Spleen (tissue), 11 donors: ENCODE results near the gene RAB3D. TPM values are rescaled to one million over a fixed set of nuclear protein-coding genes. Genes with fewer than 3 reads are reported as not detected.
"Not testable (repeated sequence)": the region's sequence is repeated elsewhere in the genome, so short reads cannot be mapped to it uniquely, and the experiment has no call there.

Experiments
- DNase-seq: peaks from one replicate; pipeline ENCODE4 v3.0.0-alpha.2; 2020
- H3K27ac ChIP-seq, 8 donors: fragments of 200-600 bp; sonication (generic) in 7 of 8; 1 replicate in 4 of 8; 2 replicates in 4 of 8; pipeline versions ENCODE4 v1.5.0 to v1.8.0; 2016 to 2021; ENCODE audit warnings: inconsistent platforms in 4 of 8, mild to moderate bottlenecking in 4 of 8, moderate library complexity in 1 of 8
- H3K27me3 ChIP-seq, 7 donors: fragments of 200-600 bp; sonication (generic) in 6 of 7; replicated peaks in 1 of 7; 1 replicate in 4 of 7; 2 replicates in 3 of 7; pipeline versions ENCODE4 v1.5.0 to v1.8.0; 2016 to 2021; ENCODE audit warnings: inconsistent platforms in 3 of 7, mild to moderate bottlenecking in 1 of 7
- H3K36me3 ChIP-seq, 6 donors: fragments of 200-600 bp; sonication (generic) in 5 of 6; 1 replicate in 4 of 6; 2 replicates in 2 of 6; pipeline versions ENCODE4 v1.5.0 to v1.8.0; 2016 to 2021; ENCODE audit warnings: inconsistent platforms in 2 of 6
- H3K4me1 ChIP-seq, 6 donors: fragments of 200-600 bp; sonication (generic) in 5 of 6; 1 replicate in 3 of 6; 2 replicates in 3 of 6; pipeline versions ENCODE4 v1.5.0 to v1.8.0; 2016 to 2021; ENCODE audit warnings: inconsistent platforms in 3 of 6
- H3K4me3 ChIP-seq, 8 donors: fragments of 200-600 bp; sonication (generic) in 7 of 8; 1 replicate in 4 of 8; 2 replicates in 4 of 8; pipeline versions ENCODE4 v1.5.0 to v1.8.0; 2016 to 2021; ENCODE audit warnings: inconsistent platforms in 4 of 8, mild to moderate bottlenecking in 4 of 8, moderate library complexity in 2 of 8
- H3K9me3 ChIP-seq, 8 donors: fragments of 200-600 bp; sonication (generic) in 7 of 8; 1 replicate in 4 of 8; 2 replicates in 4 of 8; pipeline versions ENCODE4 v1.5.0 to v1.8.0; 2016 to 2021; ENCODE audit warnings: inconsistent platforms in 4 of 8
- POLR2A ChIP-seq, 3 donors: fragments of 450-650 bp; IDR thresholded peaks; one replicate each; pipeline ENCODE4 v1.5.1; 2017; ENCODE audit warnings: antibody characterized with exemption in 3 of 3, mild to moderate bottlenecking in 1 of 3
- POLR2AphosphoS5 ChIP-seq, 3 donors: sonication (generic); formaldehyde crosslinking; IDR thresholded peaks; one replicate each; pipeline ENCODE4 v1.5.1; 2017; ENCODE audit warnings: antibody characterized with exemption in 3 of 3
- WGBS, 5 donors: extraction: QIAGEN DNeasy Blood & Tissue Kit in 3 of 5; methylation state at CpG; one replicate each; pipeline versions ENCODE4 v1.1.5 to v1.1.7; 2013 to 2018; 5-methylcytosine and 5-hydroxymethylcytosine counted together
- intact Hi-C: fragments of 100-400 bp; cut with DNase I; formaldehyde crosslinking; loops from one replicate; pipeline ENCODE4 v1.15.0; 2023; ENCODE audit warnings: low total_unique reads
- polyA plus RNA-seq, 3 donors: library from polyadenylated mRNA; stranded (reverse); fragments of 200-250 nt; gene quantifications; one replicate each; pipeline ENCODE4 v1.2.1, GENCODE V29; 2013
- total RNA-seq, 7 donors: library from RNA; depleted of rRNA in 3 of 7; stranded (reverse); fragments of >200 nt in 3 of 7; fragmentation: NEBNext Ultra II Directional in 4 of 7; extraction: Animal tissue kit (Norgen Biotek cat#: 25700) in 4 of 7; gene quantifications; one replicate each; pipeline versions ENCODE4 v1.1.0 to v1.2.1, GENCODE V29; 2016 to 2021
- TF ChIP-seq, protein P1 (sequence below), 11 experiments: fragments of 200-600 bp in 7 of 11; fragments of 450-650 bp in 4 of 11; sonication (generic) in 4 of 11; IDR thresholded peaks in 8 of 11; conservative IDR thresholded peaks in 3 of 11; 1 replicate in 7 of 11; 2 replicates in 4 of 11; pipeline versions ENCODE4 v1.4.0 to v1.8.0; 2016 to 2021; ENCODE audit warnings: antibody characterized with exemption in 11 of 11, inconsistent platforms in 4 of 11, mild to moderate bottlenecking in 1 of 11
- donor health status: healthy with polysubstance abuse.
- donor health status: DM: no; HTN: no; CAD: no; lungs with moderate emphysema.
- donor health status: DM: no; HTN: no; CAD: no.
- donor health status: Bipolar disorder and iron deficiency.
- donor health status: healthy.
- donor health status: DM: no; HTN: no; CAD: no.
- donor health status: DM: yes; HTN: yes; CAD: no.

Gene RAB3D
- total and polyA plus RNA-seq, 10 donors, result 2.5 to 51.3 (median 33.5) TPM

DNA sequence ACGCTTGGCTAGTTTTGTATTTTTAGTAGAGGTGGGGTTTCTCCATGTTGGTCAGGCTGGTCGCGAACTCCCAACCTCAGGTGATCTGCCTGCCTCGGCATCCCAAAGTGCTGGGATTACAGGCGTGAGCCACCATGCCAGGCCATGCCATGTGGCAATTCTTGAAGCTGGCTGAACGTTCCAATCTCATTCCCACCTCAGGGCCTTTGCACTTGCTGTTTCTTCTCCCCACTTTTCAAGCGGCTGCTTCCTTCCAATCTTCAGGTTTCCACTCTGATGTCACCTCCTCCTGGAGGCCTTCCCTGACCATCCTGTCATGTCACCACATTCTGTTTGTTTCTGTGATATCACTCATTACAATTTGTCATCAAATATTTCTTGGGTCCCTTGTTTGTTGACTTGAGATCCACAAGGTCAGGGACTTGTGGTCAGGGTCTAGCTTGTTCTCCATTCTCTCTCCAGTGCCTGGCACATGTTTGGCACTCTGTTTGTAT is 40.4 kb upstream of the RAB3D start:
- H3K4me1 ChIP-seq, result peaks cover 39 to 98% (median 81%) of the 10 kb centered on the region in 6 donors
- intact Hi-C loops, result loop anchor here (5.0 kb wide), 1 partner anchor 57 kb away; the partner anchor contains the start of genes ODAD3 and PRKCSH
- H3K27ac ChIP-seq, result peak overlapping the region in 7 of 8 donors; percentile 88 to 97 (median 95)
- DNase-seq, result no peak
- H3K36me3 ChIP-seq, result peaks cover 0 to 16% (median 2%) of the 10 kb centered on the region in 6 donors
- peaks cover 0 to 26% (median 0%) of the 10 kb centered on the region in 7 donors for H3K27me3 ChIP-seq
- peak overlapping the region in 2 of 8 donors; percentile 56 to 81 for H3K4me3 ChIP-seq
- TF ChIP-seq, protein P1, sequence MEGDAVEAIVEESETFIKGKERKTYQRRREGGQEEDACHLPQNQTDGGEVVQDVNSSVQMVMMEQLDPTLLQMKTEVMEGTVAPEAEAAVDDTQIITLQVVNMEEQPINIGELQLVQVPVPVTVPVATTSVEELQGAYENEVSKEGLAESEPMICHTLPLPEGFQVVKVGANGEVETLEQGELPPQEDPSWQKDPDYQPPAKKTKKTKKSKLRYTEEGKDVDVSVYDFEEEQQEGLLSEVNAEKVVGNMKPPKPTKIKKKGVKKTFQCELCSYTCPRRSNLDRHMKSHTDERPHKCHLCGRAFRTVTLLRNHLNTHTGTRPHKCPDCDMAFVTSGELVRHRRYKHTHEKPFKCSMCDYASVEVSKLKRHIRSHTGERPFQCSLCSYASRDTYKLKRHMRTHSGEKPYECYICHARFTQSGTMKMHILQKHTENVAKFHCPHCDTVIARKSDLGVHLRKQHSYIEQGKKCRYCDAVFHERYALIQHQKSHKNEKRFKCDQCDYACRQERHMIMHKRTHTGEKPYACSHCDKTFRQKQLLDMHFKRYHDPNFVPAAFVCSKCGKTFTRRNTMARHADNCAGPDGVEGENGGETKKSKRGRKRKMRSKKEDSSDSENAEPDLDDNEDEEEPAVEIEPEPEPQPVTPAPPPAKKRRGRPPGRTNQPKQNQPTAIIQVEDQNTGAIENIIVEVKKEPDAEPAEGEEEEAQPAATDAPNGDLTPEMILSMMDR (IDR thresholded peaks at IDR 0.05 in 8 of 11, conservative IDR thresholded peaks at IDR 0.05 in 3 of 11), result no peak
- TF ChIP-seq POLR2AphosphoS5 (IDR thresholded peaks at IDR 0.05), result no peak
- TF ChIP-seq POLR2A (IDR thresholded peaks at IDR 0.05), result no peak
- WGBS, 5 donors, result 91 to 97% (median 93%) methylated on average over 7 of the region's 7 CpGs
- no peaks in the 10 kb centered on the region for H3K9me3 ChIP-seq

DNA sequence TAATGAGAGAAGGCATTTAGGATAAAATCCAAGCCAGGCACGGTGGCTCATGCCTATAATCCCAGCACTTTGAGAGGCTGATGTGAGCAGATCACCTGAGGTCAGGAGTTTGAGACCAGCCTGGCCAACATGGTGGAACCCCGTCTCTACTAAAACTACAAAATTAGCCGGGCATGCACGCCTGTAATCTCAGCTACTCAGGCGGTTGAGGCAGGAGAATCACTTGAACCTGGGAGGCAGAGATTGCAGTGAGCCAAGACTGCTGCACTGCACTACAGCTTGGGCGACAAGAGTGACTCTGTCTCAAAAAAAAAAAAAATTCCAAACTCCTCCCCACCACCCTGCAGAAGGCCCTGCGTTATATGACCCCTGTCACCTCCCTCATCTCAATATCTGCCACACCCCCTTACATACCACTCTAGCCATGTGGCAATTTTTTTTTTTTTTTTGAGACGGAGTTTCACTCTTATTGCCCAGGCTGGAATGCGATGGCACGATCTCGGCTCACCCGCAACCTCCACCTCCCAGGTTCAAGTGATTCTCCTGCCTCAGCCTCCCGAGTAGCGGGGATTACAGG is 39.9 kb upstream of the RAB3D start:
- WGBS, 5 donors, result 90 to 93% (median 91%) methylated on average over 14 of the region's 14 CpGs
- H3K4me3 ChIP-seq, DNase-seq, intact Hi-C loops, H3K9me3 ChIP-seq: not testable (repeated sequence)
- H3K36me3 ChIP-seq, result peaks cover 0 to 16% (median 2%) of the 10 kb centered on the region in 6 donors
- peak overlapping the region in 2 of 8 donors; percentile 97 for H3K27ac ChIP-seq
- peaks cover 0 to 26% (median 0%) of the 10 kb centered on the region in 7 donors for H3K27me3 ChIP-seq
- peaks cover 39 to 93% (median 80%) of the 10 kb centered on the region in 6 donors for H3K4me1 ChIP-seq

DNA sequence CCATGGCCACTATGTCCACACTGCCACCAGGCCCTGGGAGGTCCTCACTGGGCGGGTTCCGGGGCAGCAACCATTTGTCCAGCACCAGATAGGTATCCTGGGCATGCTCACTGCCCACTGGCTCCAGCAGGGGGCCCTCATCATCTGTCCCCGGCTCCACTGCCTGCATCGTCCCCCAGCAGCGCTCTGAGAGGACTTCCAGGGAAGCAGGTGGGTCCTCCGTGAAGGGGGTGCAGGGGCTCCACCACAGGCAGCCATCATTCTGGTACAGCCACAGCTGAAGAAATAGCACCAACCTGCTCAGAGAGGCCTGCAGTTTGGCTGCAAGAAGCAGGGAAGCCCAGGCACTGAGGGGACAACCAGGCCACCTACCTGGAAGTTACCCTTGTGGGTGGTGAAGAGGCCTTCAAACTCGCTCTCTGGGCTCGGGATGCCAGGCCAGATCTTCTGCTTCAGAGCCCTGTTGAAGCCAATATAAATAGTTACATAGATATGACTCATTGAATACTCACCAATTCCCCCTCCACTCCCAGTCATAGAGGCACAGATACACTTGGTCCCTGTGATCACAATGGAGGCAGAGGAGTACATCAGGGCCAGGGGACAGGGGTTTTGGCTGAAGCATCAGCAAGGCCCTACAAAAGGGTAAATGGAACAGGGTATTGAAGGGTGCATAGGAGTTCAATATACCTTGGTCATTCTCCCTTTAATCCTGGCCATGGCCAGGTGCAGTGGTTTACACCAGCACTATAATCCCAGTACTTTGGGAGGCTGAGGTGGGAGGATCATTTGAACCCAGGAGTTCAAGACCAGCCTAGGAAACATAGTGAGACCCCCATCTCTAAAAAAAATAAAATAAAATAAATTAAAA is 39.1 kb upstream of the RAB3D start:
- no peak overlapping the region for H3K4me3 ChIP-seq
- H3K36me3 ChIP-seq, result peaks cover 0 to 16% (median 2%) of the 10 kb centered on the region in 6 donors
- WGBS, 5 donors, result 52 to 70% (median 56%) methylated on average over 8 of the region's 8 CpGs; no CpG with 5 or more reads in 1 of the 5 donors
- peaks cover 44 to 93% (median 80%) of the 10 kb centered on the region in 6 donors for H3K4me1 ChIP-seq
- TF ChIP-seq, protein P1 (IDR thresholded peaks at IDR 0.05 in 8 of 11, conservative IDR thresholded peaks at IDR 0.05 in 3 of 11), result peak; percentile 21 to 71 (median 58)
- TF ChIP-seq POLR2AphosphoS5 (IDR thresholded peaks at IDR 0.05) (peak; percentile 9 to 61 (median 51)), POLR2A (IDR thresholded peaks at IDR 0.05) (no peak)
- peak overlapping the region in 4 of 8 donors; percentile 13 to 97 (median 74) for H3K27ac ChIP-seq
- peaks cover 0 to 18% (median 0%) of the 10 kb centered on the region in 7 donors for H3K27me3 ChIP-seq
- intact Hi-C loops, result no loop called here
- no peaks in the 10 kb centered on the region for H3K9me3 ChIP-seq
- DNase-seq, result peak; percentile 86

DNA sequence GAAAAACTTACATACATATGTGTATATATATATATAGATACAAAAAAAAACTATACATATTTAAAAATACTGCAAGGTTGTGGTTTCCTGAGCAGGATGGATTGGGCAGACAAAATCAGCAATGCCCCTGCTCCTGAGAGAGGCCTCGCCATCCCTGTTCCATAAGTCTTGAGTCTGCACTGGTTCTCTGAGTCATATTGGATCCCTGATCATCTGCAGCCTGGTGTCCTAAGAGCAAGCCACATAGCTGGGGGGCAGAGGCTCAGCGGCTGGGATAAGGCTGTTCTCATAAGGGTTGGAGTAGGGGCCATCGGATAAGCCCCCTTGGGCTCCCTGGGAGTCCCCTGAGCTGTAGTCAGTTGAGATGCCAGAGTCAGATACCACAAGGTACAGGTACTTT is 38.3 kb upstream of the RAB3D start:
- Histone ChIP-seq H3K27ac (peak overlapping the region in 5 of 8 donors; percentile 54 to 97 (median 96)), H3K4me3 (no peak overlapping the region), H3K36me3 (peaks cover 0 to 16% (median 2%) of the 10 kb centered on the region in 6 donors), H3K4me1 (peaks cover 38 to 91% (median 72%) of the 10 kb centered on the region in 6 donors), H3K27me3 (peaks cover 0 to 10% (median 0%) of the 10 kb centered on the region in 7 donors), H3K9me3 (no peaks in the 10 kb centered on the region)
- WGBS, 5 donors, result 89 to 95% (median 93%) methylated on average over 3 of the region's 3 CpGs
- intact Hi-C loops, result no loop called here
- TF ChIP-seq, protein P1 (IDR thresholded peaks at IDR 0.05 in 8 of 11, conservative IDR thresholded peaks at IDR 0.05 in 3 of 11), result no peak
- TF ChIP-seq POLR2AphosphoS5 (IDR thresholded peaks at IDR 0.05), result no peak
- TF ChIP-seq POLR2A (IDR thresholded peaks at IDR 0.05), result no peak
- no peak for DNase-seq
